Right ventricle myocardium superior (tissue), 1 donor: ENCODE results near the gene HNF1A. TPM values are rescaled to one million over a fixed set of nuclear protein-coding genes. Genes with fewer than 3 reads are reported as not detected.
A peak's percentile ranks its signal among the peaks of the same experiment; 100 is the strongest.

Source experiments
- ATAC-seq: fragments of 200-7000 bp; cut with Tn5 transposase; one replicate; pipeline ENCODE4 v1.9.1; 2020; ENCODE audit warnings: mild to moderate bottlenecking; ENCODE audit not compliant: poor library complexity
- DNase-seq: peaks from one replicate; pipeline ENCODE4 v3.0.0-alpha.2; 2020
- intact Hi-C: fragments of 100-400 bp; cut with DNase I; formaldehyde crosslinking; loops from one replicate; pipeline ENCODE4 v1.11.2; 2022
- total RNA-seq: library from RNA; stranded (reverse); fragmentation: NEBNext Ultra II Directional; extraction: Animal tissue kit (Norgen Biotek cat#: 25700); gene quantifications from one replicate; pipeline ENCODE4 v1.2.1, GENCODE V29; 2021
- donor health status: DM: no; HTN: yes; CAD: no; lungs with severe emphysema.

The HNF1A gene
- total RNA-seq, 1 donor from 2014 or later, result not detected

- DNase-seq (no peak), ATAC-seq (no peak)
- intact Hi-C loops, result no loop called here
Observed at GRCh38 chr12:120981407-120981941, 3.1 kb downstream of the HNF1A start.

- intact Hi-C loops, result no loop called here
- no peak for DNase-seq
Observed at GRCh38 chr12:120982659-120983058, 4.3 kb downstream of the HNF1A start.

GRCh38 chr12:120983759-120984158, 5.4 kb downstream of the HNF1A start:
- intact Hi-C loops, result no loop called here
- DNase-seq (no peak), ATAC-seq (no peak)

More at GRCh38 chr12:120982659-120983058, 4.3 kb downstream of the HNF1A start:
- no peak for ATAC-seq

GRCh38 chr12:120984351-120984898, 6.1 kb downstream of the HNF1A start:
- DNase-seq, result no peak

GRCh38 chr12:120988234-120988633, 9.9 kb downstream of the HNF1A start:
- intact Hi-C loops, result no loop called here
- ATAC-seq, result no peak
- no peak for DNase-seq

More at GRCh38 chr12:120984351-120984898, 6.1 kb downstream of the HNF1A start:
- intact Hi-C loops, result no loop called here
- ATAC-seq, result no peak

- intact Hi-C loops, result no loop called here
- ATAC-seq, result no peak
- no peak for DNase-seq
Observed at GRCh38 chr12:120988658-120989057, 10.3 kb downstream of the HNF1A start.

GRCh38 chr12:120989687-120990086, 11.3 kb downstream of the HNF1A start:
- ATAC-seq, result no peak
- intact Hi-C loops, result no loop called here
- DNase-seq, result no peak

- DNase-seq (no peak), ATAC-seq (no peak)
- intact Hi-C loops, result no loop called here
Observed at GRCh38 chr12:120990487-120991055, 12.2 kb downstream of the HNF1A start.

GRCh38 chr12:120991965-120992364, 13.6 kb downstream of the HNF1A start:
- ATAC-seq (no peak), DNase-seq (no peak)
- intact Hi-C loops, result no loop called here

- no peak for DNase-seq
- no peak for ATAC-seq
- intact Hi-C loops, result no loop called here
Observed at GRCh38 chr12:120992989-120993388, 14.6 kb downstream of the HNF1A start.

GRCh38 chr12:120993496-120993895, 15.2 kb downstream of the HNF1A start:
- DNase-seq, result no peak
- ATAC-seq, result no peak
- intact Hi-C loops, result no loop called here

- no peak for ATAC-seq
Observed at GRCh38 chr12:120994059-120994458, 15.7 kb downstream of the HNF1A start.

GRCh38 chr12:120994589-120995337, 16.4 kb downstream of the HNF1A start:
- DNase-seq, result no peak
- intact Hi-C loops, result no loop called here
- ATAC-seq, result no peak

More at GRCh38 chr12:120994059-120994458, 15.7 kb downstream of the HNF1A start:
- no peak for DNase-seq
- intact Hi-C loops, result no loop called here

- no peak for DNase-seq
- intact Hi-C loops, result no loop called here
- no peak for ATAC-seq
Observed at GRCh38 chr12:120996133-120996746, 17.9 kb downstream of the HNF1A start.

GRCh38 chr12:120997448-120997847, 19.1 kb downstream of the HNF1A start:
- no peak for DNase-seq
- no peak for ATAC-seq
- intact Hi-C loops, result no loop called here

GRCh38 chr12:120998435-120998834, 20.1 kb downstream of the HNF1A start:
- ATAC-seq, result no peak
- intact Hi-C loops, result no loop called here

GRCh38 chr12:120999191-121000120, 21.1 kb downstream of the HNF1A start:
- DNase-seq (no peak), ATAC-seq (peak; percentile 20)
- intact Hi-C loops, result no loop called here

More at GRCh38 chr12:120998435-120998834, 20.1 kb downstream of the HNF1A start:
- DNase-seq, result no peak

GRCh38 chr12:121000530-121000929, 22.2 kb downstream of the HNF1A start:
- DNase-seq (no peak), ATAC-seq (no peak)
- intact Hi-C loops, result no loop called here
